ENCODE results near the gene SGTA. TPM values are rescaled to one million over a fixed set of nuclear protein-coding genes. Genes with fewer than 3 reads are reported as not detected.

The SGTA gene, protein sequence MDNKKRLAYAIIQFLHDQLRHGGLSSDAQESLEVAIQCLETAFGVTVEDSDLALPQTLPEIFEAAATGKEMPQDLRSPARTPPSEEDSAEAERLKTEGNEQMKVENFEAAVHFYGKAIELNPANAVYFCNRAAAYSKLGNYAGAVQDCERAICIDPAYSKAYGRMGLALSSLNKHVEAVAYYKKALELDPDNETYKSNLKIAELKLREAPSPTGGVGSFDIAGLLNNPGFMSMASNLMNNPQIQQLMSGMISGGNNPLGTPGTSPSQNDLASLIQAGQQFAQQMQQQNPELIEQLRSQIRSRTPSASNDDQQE
- total RNA-seq (2014; rRNA removed; shearing (Covaris generic)) = 79.3 and 102 TPM in 2 replicates
- 69.4 and 71.6 TPM in 2 replicates for polyA plus RNA-seq (2016; fragmentation: Nextera tagmentation; extraction: Ambion mirVana)
- long read RNA-seq, transcript SGTA-201 (12 exons, 2,330 nt) = major isoform, 75 of 93 reads
- long read RNA-seq, partial matches to known transcripts = 10 of 93 reads
- long read RNA-seq, other reads (novel, unspliced or antisense) = 8 of 93 reads

DNA sequence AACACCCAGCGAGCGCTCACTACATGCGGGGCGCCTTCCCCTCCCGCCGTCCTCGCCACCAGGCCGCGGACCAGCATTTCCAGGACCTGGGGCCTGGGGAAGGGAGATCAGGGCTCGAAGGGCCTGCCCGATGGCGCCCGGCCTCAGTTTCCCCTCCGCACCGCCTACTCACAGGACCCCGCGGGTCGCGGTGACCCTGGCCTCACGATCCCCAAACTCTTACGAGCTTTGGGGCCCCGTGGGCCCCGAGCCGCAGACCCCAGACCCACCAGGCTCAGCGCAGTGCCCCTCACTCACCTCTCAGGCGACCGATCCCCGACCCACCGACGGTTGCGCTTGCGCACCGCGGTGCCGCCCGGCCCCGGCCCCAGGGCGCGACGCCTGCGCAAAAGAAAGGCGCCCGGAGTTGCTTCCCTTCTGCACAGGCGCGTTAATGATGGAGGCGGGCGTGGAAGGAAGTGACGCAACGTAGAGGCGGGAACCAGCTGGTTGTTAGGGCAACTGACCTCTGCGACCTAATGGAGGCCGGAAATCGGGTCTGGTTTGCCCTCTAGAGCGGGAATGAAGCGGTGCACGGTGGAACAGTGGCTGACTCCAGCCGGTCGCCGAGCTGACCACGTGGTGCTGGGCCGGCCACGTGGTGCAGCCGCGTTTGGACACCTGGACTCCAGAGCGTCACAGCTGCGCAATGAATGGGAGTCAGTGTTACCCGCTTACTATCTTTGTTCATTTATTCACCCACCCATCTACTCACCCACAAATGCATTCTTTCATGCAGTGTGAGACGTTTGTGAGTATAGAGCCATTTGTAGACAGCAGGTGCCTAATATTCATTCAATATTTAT, at the start of gene SGTA:
Gene SGTA, minus strand, starts transcription at position 338 of the 845 bp plus-strand sequence. CDS start 14,205 bp downstream, outside the sequence.
- peak within 1 kb of the TSS; percentile 99 for H3K4me2 ChIP-seq
- peak within 1 kb of the TSS; percentile 93 for H3K4me3 Mint-ChIP-seq
- no peak for TF ChIP-seq ZNF114 (CRISPR knock-in tag; IDR thresholded peaks at IDR 0.05)
- TF ChIP-seq, protein P1, sequence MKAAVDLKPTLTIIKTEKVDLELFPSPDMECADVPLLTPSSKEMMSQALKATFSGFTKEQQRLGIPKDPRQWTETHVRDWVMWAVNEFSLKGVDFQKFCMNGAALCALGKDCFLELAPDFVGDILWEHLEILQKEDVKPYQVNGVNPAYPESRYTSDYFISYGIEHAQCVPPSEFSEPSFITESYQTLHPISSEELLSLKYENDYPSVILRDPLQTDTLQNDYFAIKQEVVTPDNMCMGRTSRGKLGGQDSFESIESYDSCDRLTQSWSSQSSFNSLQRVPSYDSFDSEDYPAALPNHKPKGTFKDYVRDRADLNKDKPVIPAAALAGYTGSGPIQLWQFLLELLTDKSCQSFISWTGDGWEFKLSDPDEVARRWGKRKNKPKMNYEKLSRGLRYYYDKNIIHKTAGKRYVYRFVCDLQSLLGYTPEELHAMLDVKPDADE (IDR thresholded peaks at IDR 0.05) = peak; percentile 83
- TF ChIP-seq NANOG (IDR thresholded peaks at IDR 0.05; ENCODE audit: borderline replicate concordance) = no peak
- no peak for TF ChIP-seq STAT1 (IDR thresholded peaks at IDR 0.05; ENCODE audit: unreplicated experiment)
- no peak for TF ChIP-seq EZH2 (IDR thresholded peaks at IDR 0.05; ENCODE audit: low read depth, unreplicated experiment)
- TF ChIP-seq POLR2AphosphoS5 (IDR thresholded peaks at IDR 0.05; ENCODE audit: low read depth) = peak; percentile 89
- TF ChIP-seq, protein P2, sequence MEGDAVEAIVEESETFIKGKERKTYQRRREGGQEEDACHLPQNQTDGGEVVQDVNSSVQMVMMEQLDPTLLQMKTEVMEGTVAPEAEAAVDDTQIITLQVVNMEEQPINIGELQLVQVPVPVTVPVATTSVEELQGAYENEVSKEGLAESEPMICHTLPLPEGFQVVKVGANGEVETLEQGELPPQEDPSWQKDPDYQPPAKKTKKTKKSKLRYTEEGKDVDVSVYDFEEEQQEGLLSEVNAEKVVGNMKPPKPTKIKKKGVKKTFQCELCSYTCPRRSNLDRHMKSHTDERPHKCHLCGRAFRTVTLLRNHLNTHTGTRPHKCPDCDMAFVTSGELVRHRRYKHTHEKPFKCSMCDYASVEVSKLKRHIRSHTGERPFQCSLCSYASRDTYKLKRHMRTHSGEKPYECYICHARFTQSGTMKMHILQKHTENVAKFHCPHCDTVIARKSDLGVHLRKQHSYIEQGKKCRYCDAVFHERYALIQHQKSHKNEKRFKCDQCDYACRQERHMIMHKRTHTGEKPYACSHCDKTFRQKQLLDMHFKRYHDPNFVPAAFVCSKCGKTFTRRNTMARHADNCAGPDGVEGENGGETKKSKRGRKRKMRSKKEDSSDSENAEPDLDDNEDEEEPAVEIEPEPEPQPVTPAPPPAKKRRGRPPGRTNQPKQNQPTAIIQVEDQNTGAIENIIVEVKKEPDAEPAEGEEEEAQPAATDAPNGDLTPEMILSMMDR (conservative IDR thresholded peaks at IDR 0.05; ENCODE audit: low read depth in 2 of 2) = peak in 1 of 2 experiments; percentile 37; a peak in 2 of 4 replicates
- no peak for TF ChIP-seq ZNF331 (CRISPR knock-in tag; IDR thresholded peaks at IDR 0.05; ENCODE audit: low read depth)
- TF ChIP-seq, protein P3, sequence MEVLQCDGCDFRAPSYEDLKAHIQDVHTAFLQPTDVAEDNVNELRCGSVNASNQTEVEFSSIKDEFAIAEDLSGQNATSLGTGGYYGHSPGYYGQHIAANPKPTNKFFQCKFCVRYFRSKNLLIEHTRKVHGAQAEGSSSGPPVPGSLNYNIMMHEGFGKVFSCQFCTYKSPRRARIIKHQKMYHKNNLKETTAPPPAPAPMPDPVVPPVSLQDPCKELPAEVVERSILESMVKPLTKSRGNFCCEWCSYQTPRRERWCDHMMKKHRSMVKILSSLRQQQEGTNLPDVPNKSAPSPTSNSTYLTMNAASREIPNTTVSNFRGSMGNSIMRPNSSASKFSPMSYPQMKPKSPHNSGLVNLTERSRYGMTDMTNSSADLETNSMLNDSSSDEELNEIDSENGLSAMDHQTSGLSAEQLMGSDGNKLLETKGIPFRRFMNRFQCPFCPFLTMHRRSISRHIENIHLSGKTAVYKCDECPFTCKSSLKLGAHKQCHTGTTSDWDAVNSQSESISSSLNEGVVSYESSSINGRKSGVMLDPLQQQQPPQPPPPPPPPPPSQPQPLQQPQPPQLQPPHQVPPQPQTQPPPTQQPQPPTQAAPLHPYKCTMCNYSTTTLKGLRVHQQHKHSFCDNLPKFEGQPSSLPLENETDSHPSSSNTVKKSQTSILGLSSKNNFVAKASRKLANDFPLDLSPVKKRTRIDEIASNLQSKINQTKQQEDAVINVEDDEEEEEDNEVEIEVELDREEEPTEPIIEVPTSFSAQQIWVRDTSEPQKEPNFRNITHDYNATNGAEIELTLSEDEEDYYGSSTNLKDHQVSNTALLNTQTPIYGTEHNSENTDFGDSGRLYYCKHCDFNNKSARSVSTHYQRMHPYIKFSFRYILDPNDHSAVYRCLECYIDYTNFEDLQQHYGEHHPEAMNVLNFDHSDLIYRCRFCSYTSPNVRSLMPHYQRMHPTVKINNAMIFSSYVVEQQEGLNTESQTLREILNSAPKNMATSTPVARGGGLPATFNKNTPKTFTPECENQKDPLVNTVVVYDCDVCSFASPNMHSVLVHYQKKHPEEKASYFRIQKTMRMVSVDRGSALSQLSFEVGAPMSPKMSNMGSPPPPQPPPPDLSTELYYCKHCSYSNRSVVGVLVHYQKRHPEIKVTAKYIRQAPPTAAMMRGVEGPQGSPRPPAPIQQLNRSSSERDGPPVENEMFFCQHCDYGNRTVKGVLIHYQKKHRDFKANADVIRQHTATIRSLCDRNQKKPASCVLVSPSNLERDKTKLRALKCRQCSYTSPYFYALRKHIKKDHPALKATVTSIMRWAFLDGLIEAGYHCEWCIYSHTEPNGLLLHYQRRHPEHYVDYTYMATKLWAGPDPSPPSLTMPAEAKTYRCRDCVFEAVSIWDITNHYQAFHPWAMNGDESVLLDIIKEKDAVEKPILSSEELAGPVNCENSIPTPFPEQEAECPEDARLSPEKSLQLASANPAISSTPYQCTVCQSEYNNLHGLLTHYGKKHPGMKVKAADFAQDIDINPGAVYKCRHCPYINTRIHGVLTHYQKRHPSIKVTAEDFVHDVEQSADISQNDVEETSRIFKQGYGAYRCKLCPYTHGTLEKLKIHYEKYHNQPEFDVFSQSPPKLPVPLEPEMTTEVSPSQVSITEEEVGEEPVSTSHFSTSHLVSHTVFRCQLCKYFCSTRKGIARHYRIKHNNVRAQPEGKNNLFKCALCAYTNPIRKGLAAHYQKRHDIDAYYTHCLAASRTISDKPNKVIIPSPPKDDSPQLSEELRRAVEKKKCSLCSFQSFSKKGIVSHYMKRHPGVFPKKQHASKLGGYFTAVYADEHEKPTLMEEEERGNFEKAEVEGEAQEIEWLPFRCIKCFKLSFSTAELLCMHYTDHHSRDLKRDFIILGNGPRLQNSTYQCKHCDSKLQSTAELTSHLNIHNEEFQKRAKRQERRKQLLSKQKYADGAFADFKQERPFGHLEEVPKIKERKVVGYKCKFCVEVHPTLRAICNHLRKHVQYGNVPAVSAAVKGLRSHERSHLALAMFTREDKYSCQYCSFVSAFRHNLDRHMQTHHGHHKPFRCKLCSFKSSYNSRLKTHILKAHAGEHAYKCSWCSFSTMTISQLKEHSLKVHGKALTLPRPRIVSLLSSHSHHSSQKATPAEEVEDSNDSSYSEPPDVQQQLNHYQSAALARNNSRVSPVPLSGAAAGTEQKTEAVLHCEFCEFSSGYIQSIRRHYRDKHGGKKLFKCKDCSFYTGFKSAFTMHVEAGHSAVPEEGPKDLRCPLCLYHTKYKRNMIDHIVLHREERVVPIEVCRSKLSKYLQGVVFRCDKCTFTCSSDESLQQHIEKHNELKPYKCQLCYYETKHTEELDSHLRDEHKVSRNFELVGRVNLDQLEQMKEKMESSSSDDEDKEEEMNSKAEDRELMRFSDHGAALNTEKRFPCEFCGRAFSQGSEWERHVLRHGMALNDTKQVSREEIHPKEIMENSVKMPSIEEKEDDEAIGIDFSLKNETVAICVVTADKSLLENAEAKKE (CRISPR knock-in tag; IDR thresholded peaks at IDR 0.05) = no peak
- TF ChIP-seq, protein P4, sequence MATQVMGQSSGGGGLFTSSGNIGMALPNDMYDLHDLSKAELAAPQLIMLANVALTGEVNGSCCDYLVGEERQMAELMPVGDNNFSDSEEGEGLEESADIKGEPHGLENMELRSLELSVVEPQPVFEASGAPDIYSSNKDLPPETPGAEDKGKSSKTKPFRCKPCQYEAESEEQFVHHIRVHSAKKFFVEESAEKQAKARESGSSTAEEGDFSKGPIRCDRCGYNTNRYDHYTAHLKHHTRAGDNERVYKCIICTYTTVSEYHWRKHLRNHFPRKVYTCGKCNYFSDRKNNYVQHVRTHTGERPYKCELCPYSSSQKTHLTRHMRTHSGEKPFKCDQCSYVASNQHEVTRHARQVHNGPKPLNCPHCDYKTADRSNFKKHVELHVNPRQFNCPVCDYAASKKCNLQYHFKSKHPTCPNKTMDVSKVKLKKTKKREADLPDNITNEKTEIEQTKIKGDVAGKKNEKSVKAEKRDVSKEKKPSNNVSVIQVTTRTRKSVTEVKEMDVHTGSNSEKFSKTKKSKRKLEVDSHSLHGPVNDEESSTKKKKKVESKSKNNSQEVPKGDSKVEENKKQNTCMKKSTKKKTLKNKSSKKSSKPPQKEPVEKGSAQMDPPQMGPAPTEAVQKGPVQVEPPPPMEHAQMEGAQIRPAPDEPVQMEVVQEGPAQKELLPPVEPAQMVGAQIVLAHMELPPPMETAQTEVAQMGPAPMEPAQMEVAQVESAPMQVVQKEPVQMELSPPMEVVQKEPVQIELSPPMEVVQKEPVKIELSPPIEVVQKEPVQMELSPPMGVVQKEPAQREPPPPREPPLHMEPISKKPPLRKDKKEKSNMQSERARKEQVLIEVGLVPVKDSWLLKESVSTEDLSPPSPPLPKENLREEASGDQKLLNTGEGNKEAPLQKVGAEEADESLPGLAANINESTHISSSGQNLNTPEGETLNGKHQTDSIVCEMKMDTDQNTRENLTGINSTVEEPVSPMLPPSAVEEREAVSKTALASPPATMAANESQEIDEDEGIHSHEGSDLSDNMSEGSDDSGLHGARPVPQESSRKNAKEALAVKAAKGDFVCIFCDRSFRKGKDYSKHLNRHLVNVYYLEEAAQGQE (IDR thresholded peaks at IDR 0.05; ENCODE audit: unreplicated experiment) = no peak
- TF ChIP-seq JUNB (IDR thresholded peaks at IDR 0.05; ENCODE audit: unreplicated experiment) = no peak

More for the DNA sequence above, at the start of gene SGTA:
- Histone ChIP-seq H3K4me1 (ENCODE audit: insufficient read depth) (peaks cover 14% of the 10 kb centered on the region), H3K36me3 (ENCODE audit: insufficient read depth) (no peaks in the 10 kb centered on the region), H3K79me2 (replicated peaks; ENCODE audit: insufficient read depth) (peaks cover 75% of the 10 kb centered on the region), H3F3A (replicated peaks; ENCODE audit: low read depth) (0 out of 2 replicates have a peak, but pooled peaks cover 5% of the 10 kb centered on the region), H2AFZ (no peak within 1 kb of the TSS), H4K20me1 (replicated peaks; ENCODE audit: insufficient read depth) (peaks cover 50% of the 10 kb centered on the region), H3K9me2 (ENCODE audit: insufficient read depth) (no peaks in the 10 kb centered on the region), H3K27ac (ENCODE audit: low read depth) (peak within 1 kb of the TSS; percentile 39; the same call in 1 of the 2 replicates), H3K4me3 (peak within 1 kb of the TSS; percentile 98), H3K27me3 (ENCODE audit: insufficient read depth) (no peaks in the 10 kb centered on the region)
- peak; percentile 81 for ATAC-seq
- Mint-ChIP-seq H3K9me3 (peaks cover 4% of the 10 kb centered on the region; the same call in 1 of the 3 replicates), H3K36me3 (ENCODE audit: low read depth) (peaks cover 30% of the 10 kb centered on the region), H3K27ac (peak within 1 kb of the TSS; percentile 98), H3K4me1 (peaks cover 33% of the 10 kb centered on the region), H3K27me3 (ENCODE audit: insufficient read depth, low read depth, poor library complexity) (peaks cover 13% of the 10 kb centered on the region)
- peak; percentile 100 for DNase-seq (ENCODE audit: low spot score)
